Ishikawa (cell line): ENCODE measurements around the gene DACH1.

Experiments
- CEBPB ChIP-seq: IDR thresholded peaks from 2 replicates; pipeline ENCODE4 v1.6.1; 2012
- CREB1 ChIP-seq: IDR thresholded peaks from 2 replicates; pipeline ENCODE4 v1.6.1; 2012; ENCODE audit warnings: low read depth
- EGR1 ChIP-seq: IDR thresholded peaks from 2 replicates; pipeline ENCODE4 v1.6.1; 2012
- EP300 ChIP-seq: IDR thresholded peaks from 2 replicates; pipeline ENCODE4 v1.6.1; 2012; ENCODE audit warnings: borderline replicate concordance
- FOXM1 ChIP-seq: IDR thresholded peaks from 2 replicates; pipeline ENCODE4 v1.6.1; 2012; ENCODE audit warnings: low read depth, borderline replicate concordance
- MAX ChIP-seq: IDR thresholded peaks from 2 replicates; pipeline ENCODE4 v1.6.1; 2012
- NFIC ChIP-seq: IDR thresholded peaks from 2 replicates; pipeline ENCODE4 v1.6.1; 2012
- RAD21 ChIP-seq: IDR thresholded peaks from 2 replicates; pipeline ENCODE4 v1.6.1; 2012; ENCODE audit warnings: low read depth
- REST ChIP-seq: IDR thresholded peaks from 2 replicates; pipeline ENCODE4 v1.6.1; 2012; ENCODE audit warnings: low read depth, mild to moderate bottlenecking
- TAF1 ChIP-seq: IDR thresholded peaks from 2 replicates; pipeline ENCODE4 v1.6.1; 2012; ENCODE audit warnings: low read depth, mild to moderate bottlenecking
- TCF12 ChIP-seq: IDR thresholded peaks from 2 replicates; pipeline ENCODE4 v1.6.1; 2012; ENCODE audit warnings: low read depth
- TEAD4 ChIP-seq: IDR thresholded peaks from 2 replicates; pipeline ENCODE4 v1.6.1; 2012
- USF1 ChIP-seq: IDR thresholded peaks from 2 replicates; pipeline ENCODE4 v1.6.1; 2012
- YY1 ChIP-seq: IDR thresholded peaks from 2 replicates; pipeline ENCODE4 v1.6.1; 2012; ENCODE audit warnings: low read depth
- ZBTB7A ChIP-seq: IDR thresholded peaks from 2 replicates; pipeline ENCODE4 v1.6.1; 2012; ENCODE audit warnings: low read depth

Gene DACH1

GRCh38 chr13:71618159-71618558, 248.8 kb downstream of the DACH1 start:
- 0 out of 2 replicates have a peak, but pooled peaks have one; percentile 13 for TF ChIP-seq NFIC
- no peak for TF ChIP-seq YY1

- TF ChIP-seq TAF1 (no peak), USF1 (no peak), CREB1 (no peak), ZBTB7A (no peak), MAX (no peak), REST (no peak), TEAD4 (no peak), CEBPB (no peak), NFIC (no peak), EP300 (no peak), EGR1 (no peak)
Observed at GRCh38 chr13:71617265-71617664, 249.7 kb downstream of the DACH1 start.

- TF ChIP-seq FOXM1 (no peak), MAX (no peak), TEAD4 (no peak), REST (no peak), EP300 (no peak), CREB1 (no peak), ZBTB7A (no peak), YY1 (no peak), NFIC (no peak), EGR1 (no peak), RAD21 (no peak), TAF1 (no peak), USF1 (no peak), TCF12 (no peak), CEBPB (no peak)
Observed at GRCh38 chr13:71613066-71613745, 253.8 kb downstream of the DACH1 start.

GRCh38 chr13:71611292-71611691, 255.7 kb downstream of the DACH1 start:
- TF ChIP-seq REST (no peak), TAF1 (no peak), EP300 (no peak), MAX (no peak), NFIC (no peak), RAD21 (no peak), TCF12 (no peak)

- TF ChIP-seq YY1 (no peak), MAX (no peak), EGR1 (no peak), CEBPB (no peak), ZBTB7A (no peak), TCF12 (no peak), EP300 (no peak)
Observed at GRCh38 chr13:71610876-71611275, 256.1 kb downstream of the DACH1 start.
